Uterus (tissue), 2 donors: ENCODE data around the gene PKD1.

ENCODE experiments used
- POLR2A ChIP-seq, 2 donors: fragments of 450-650 bp; IDR thresholded peaks; one replicate each; pipeline ENCODE4 v1.6.1; 2016; ENCODE audit warnings: antibody characterized with exemption in 2 of 2, mild to moderate bottlenecking in 1 of 2, moderate library complexity in 1 of 2
- TF ChIP-seq, protein P1 (sequence below), 4 experiments: fragments of 200-600 bp in 2 of 4; fragments of 450-650 bp in 2 of 4; sonication (generic) in 2 of 4; IDR thresholded peaks; one replicate each; pipeline ENCODE4 v1.5.1; 2016 to 2019; ENCODE audit warnings: antibody characterized with exemption in 4 of 4, mild to moderate bottlenecking in 2 of 4, moderate library complexity in 1 of 4

DNA sequence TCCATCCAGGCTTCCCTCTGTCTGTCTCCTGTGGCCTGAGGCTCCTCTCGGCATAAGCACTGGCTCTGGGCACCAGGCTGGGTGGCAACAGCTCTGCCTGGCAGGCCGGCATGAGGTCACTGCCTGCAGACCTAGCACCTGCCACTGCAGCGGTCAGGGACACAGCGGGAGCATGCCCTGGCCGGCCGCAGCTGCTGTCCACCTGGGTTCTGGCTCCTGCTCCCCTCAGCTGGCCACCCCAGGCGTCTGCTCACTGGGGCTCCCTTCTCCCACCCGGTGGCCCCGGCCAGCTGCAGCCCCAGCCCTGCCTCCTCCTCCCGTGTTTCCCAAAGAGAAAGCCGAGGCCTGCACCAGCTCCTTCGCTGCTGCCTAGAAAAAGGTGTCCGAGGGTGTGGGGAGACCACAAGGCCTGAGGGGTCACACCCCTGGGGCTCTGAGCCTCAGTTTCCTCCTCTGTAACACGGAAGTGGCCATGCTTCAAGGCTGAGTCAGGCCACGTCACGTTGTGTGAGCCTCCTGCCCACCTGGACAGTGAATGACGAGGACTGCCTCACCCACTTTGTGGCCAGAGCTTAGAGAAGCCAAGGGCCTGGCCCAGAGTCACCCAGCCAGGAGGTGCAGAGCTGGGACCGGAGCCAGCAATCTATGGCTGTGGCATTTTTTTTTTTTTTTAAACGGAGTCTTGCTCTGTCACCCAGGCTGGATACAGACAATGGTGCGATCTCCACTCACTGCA, 94.7 kb downstream of the PKD1 start:
- TF ChIP-seq POLR2A (IDR thresholded peaks at IDR 0.05) = no peak
- TF ChIP-seq, protein P1, sequence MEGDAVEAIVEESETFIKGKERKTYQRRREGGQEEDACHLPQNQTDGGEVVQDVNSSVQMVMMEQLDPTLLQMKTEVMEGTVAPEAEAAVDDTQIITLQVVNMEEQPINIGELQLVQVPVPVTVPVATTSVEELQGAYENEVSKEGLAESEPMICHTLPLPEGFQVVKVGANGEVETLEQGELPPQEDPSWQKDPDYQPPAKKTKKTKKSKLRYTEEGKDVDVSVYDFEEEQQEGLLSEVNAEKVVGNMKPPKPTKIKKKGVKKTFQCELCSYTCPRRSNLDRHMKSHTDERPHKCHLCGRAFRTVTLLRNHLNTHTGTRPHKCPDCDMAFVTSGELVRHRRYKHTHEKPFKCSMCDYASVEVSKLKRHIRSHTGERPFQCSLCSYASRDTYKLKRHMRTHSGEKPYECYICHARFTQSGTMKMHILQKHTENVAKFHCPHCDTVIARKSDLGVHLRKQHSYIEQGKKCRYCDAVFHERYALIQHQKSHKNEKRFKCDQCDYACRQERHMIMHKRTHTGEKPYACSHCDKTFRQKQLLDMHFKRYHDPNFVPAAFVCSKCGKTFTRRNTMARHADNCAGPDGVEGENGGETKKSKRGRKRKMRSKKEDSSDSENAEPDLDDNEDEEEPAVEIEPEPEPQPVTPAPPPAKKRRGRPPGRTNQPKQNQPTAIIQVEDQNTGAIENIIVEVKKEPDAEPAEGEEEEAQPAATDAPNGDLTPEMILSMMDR (IDR thresholded peaks at IDR 0.05) = no peak
